BJ (cell line): ENCODE data around the gene RSL24D1. TPM values are rescaled to one million over a fixed set of nuclear protein-coding genes. Genes with fewer than 3 reads are reported as not detected.

Experiments used
- CTCF ChIA-PET: fragments of 350-600 bp; formaldehyde crosslinking; extraction: SDS; loops from one replicate; lab custom pipeline; 2021; ENCODE audit warnings: antibody characterized with exemption, inconsistent platforms; lab: Yijun Ruan, JAX
- POLR2A ChIA-PET: fragments of 300-600 bp; sonication (Branson Sonifier 250); formaldehyde crosslinking; extraction: SDS; loops from one replicate; lab custom pipeline; 2021; ENCODE audit warnings: antibody characterized with exemption; lab: Charles Lee
- DNase-seq: peaks from one replicate; pipeline ENCODE4 v3.0.0-alpha.2; 2011; ENCODE audit warnings: low read depth
- H3K27me3 ChIP-seq: 2 replicates; pipeline ENCODE4 v1.6.0; 2011; ENCODE audit warnings: low read length; ENCODE audit not compliant: control insufficient read depth, insufficient read depth
- H3K36me3 ChIP-seq: 2 replicates; pipeline ENCODE4 v1.5.1; 2011; ENCODE audit warnings: low read length; ENCODE audit not compliant: control insufficient read depth, insufficient read depth
- H3K4me3 ChIP-seq: 2 replicates; pipeline ENCODE4 v1.5.1; 2011; ENCODE audit warnings: low read depth, mild to moderate bottlenecking, control low read depth, low read length
- CTCF ChIP-seq: IDR thresholded peaks from 2 replicates; pipeline ENCODE4 v1.5.1; 2011; ENCODE audit warnings: low read depth, mild to moderate bottlenecking, control low read depth, inconsistent platforms, low read length, moderate library complexity; ENCODE audit not compliant: insufficient read depth
- polyA plus RNA-seq: library from polyadenylated mRNA; depleted of rRNA; stranded (reverse); fragments of >200 nt; gene quantifications from 2 replicates; pipeline ENCODE4 v1.2.3, GENCODE V29; 2011

The RSL24D1 gene
- polyA plus RNA-seq, 1 experiment, result 32.0 TPM

- CTCF ChIA-PET, result interaction anchor here (0.8 to 1.3 kb wide), 2 partner anchors 13 to 16 kb away, joined by 3 to 6 read pairs; partner anchors contain the start of gene RSL24D1
- no peak for DNase-seq
- no peak overlapping the region for H3K4me3 ChIP-seq
- H3K36me3 ChIP-seq, result peaks cover 6% of the 10 kb centered on the region
- TF ChIP-seq CTCF, result no peak
- POLR2A ChIA-PET, result no interaction called here
- no peaks in the 10 kb centered on the region for H3K27me3 ChIP-seq
Observed at GRCh38 chr15:55183679-55184078, 13.1 kb downstream of the RSL24D1 start.

- DNase-seq, result no peak
- H3K4me3 ChIP-seq, result no peak overlapping the region
- no peak for TF ChIP-seq CTCF
- H3K27me3 ChIP-seq, result no peaks in the 10 kb centered on the region
- peaks cover 4% of the 10 kb centered on the region; the same call in 1 of the 2 replicates for H3K36me3 ChIP-seq
- POLR2A ChIA-PET, result no interaction called here
- CTCF ChIA-PET, result interaction anchor here (1.1 to 2.0 kb wide), 4 partner anchors 10 to 13 kb away, joined by 3 to 13 read pairs (median 4); no protein-coding TSS in a partner anchor
Observed at GRCh38 chr15:55179141-55179540, 17.6 kb downstream of the RSL24D1 start.

GRCh38 chr15:55170361-55170760, 26.4 kb downstream of the RSL24D1 start:
- no peak for TF ChIP-seq CTCF
- Histone ChIP-seq H3K4me3 (no peak overlapping the region), H3K36me3 (no peaks in the 10 kb centered on the region; the same call in 1 of the 2 replicates), H3K27me3 (no peaks in the 10 kb centered on the region)
- CTCF ChIA-PET, result interaction anchor here (0.6 kb wide), 1 partner anchor 26 kb away, joined by 3 read pairs; no protein-coding TSS in a partner anchor
- DNase-seq, result no peak
- POLR2A ChIA-PET, result no interaction called here

GRCh38 chr15:55168350-55168974, 28.3 kb downstream of the RSL24D1 start:
- ChIA-PET CTCF (interaction anchor here (0.8 to 2.3 kb wide), 10 partner anchors 8 to 35 kb away, joined by 3 to 13 read pairs (median 4); no protein-coding TSS in a partner anchor), POLR2A (no interaction called here)
- no peaks in the 10 kb centered on the region for H3K36me3 ChIP-seq
- peak; percentile 85 for TF ChIP-seq CTCF
- no peak overlapping the region for H3K4me3 ChIP-seq
- DNase-seq, result no peak
- H3K27me3 ChIP-seq, result no peaks in the 10 kb centered on the region

- Histone ChIP-seq H3K27me3 (no peaks in the 10 kb centered on the region), H3K4me3 (no peak overlapping the region), H3K36me3 (no peaks in the 10 kb centered on the region)
- CTCF ChIA-PET, result no interaction called here
- POLR2A ChIA-PET, result no interaction called here
- no peak for TF ChIP-seq CTCF
- no peak for DNase-seq
Observed at GRCh38 chr15:55164284-55164683, 32.5 kb downstream of the RSL24D1 start.
